HEK293 (cell line): ENCODE data around the gene DPYD.

Experiments used
- GLI4 ChIP-seq: fragments of 450-650 bp; formaldehyde crosslinking; IDR thresholded peaks from 2 replicates; pipeline ENCODE4 v1.5.1; 2016; ENCODE audit warnings: missing biosample characterization, missing genetic modification characterization
- KLF7 ChIP-seq: fragments of 450-650 bp; formaldehyde crosslinking; IDR thresholded peaks from 2 replicates; pipeline ENCODE4 v1.5.1; 2016; ENCODE audit warnings: missing biosample characterization, missing genetic modification characterization, borderline replicate concordance
- RBAK ChIP-seq: fragments of 450-650 bp; formaldehyde crosslinking; IDR thresholded peaks from 2 replicates; pipeline ENCODE4 v1.5.1; 2016; ENCODE audit warnings: missing biosample characterization, missing genetic modification characterization
- SP2 ChIP-seq: fragments of 450-650 bp; formaldehyde crosslinking; IDR thresholded peaks from 2 replicates; pipeline ENCODE4 v1.5.1; 2016; ENCODE audit warnings: missing biosample characterization, missing genetic modification characterization
- ZNF174 ChIP-seq: fragments of 450-650 bp; formaldehyde crosslinking; IDR thresholded peaks from 2 replicates; pipeline ENCODE4 v1.5.0; 2017; ENCODE audit warnings: missing biosample characterization, mild to moderate bottlenecking, missing genetic modification characterization
- ZNF24 ChIP-seq: fragments of 450-650 bp; formaldehyde crosslinking; IDR thresholded peaks from 2 replicates; pipeline ENCODE4 v1.5.1; 2016; ENCODE audit warnings: missing biosample characterization, missing genetic modification characterization
- ZNF341 ChIP-seq: fragments of 450-650 bp; formaldehyde crosslinking; IDR thresholded peaks from 2 replicates; pipeline ENCODE4; 2016; ENCODE audit warnings: low read depth, missing biosample characterization, missing genetic modification characterization
- TF ChIP-seq, protein P1 (sequence below): IDR thresholded peaks from 2 replicates; pipeline ENCODE4 v1.6.1; 2011; ENCODE audit warnings: mild to moderate bottlenecking, low read depth, low read length, borderline replicate concordance
- TF ChIP-seq, protein P2 (sequence below): fragments of 450-650 bp; formaldehyde crosslinking; IDR thresholded peaks from 2 replicates; pipeline ENCODE4 v1.5.1; 2016; ENCODE audit warnings: missing biosample characterization, missing genetic modification characterization
- TF ChIP-seq, protein P3 (sequence below): fragments of 450-650 bp; formaldehyde crosslinking; IDR thresholded peaks from 2 replicates; pipeline ENCODE4 v1.5.0; 2017; ENCODE audit warnings: missing biosample characterization, missing genetic modification characterization, borderline replicate concordance

DNA sequence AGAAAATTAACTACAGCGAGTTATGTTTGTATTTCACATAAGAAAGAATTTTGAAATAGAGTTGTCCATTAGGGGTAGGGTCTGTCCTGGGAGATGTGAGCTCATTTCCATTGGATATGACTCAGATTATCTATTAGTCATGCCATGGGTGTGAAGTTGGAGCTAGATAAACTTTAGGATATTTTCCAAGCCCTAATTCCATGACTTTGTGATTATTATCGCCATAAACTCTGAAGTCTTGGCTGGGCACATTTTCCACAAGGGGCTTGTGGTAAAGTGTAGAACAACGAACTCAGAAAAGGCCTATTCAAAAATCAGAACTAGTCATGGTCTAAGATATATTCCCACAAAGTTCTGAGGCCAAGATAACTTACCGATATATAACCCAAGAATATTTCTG is 396.6 kb downstream of the DPYD start:
- no peak for TF ChIP-seq SP2
- TF ChIP-seq ZNF24 (tag by site-specific recombination): no peak
- TF ChIP-seq ZNF174 (tag by site-specific recombination): no peak
- TF ChIP-seq, protein P1, sequence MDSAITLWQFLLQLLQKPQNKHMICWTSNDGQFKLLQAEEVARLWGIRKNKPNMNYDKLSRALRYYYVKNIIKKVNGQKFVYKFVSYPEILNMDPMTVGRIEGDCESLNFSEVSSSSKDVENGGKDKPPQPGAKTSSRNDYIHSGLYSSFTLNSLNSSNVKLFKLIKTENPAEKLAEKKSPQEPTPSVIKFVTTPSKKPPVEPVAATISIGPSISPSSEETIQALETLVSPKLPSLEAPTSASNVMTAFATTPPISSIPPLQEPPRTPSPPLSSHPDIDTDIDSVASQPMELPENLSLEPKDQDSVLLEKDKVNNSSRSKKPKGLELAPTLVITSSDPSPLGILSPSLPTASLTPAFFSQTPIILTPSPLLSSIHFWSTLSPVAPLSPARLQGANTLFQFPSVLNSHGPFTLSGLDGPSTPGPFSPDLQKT: no peak
- TF ChIP-seq, protein P2, sequence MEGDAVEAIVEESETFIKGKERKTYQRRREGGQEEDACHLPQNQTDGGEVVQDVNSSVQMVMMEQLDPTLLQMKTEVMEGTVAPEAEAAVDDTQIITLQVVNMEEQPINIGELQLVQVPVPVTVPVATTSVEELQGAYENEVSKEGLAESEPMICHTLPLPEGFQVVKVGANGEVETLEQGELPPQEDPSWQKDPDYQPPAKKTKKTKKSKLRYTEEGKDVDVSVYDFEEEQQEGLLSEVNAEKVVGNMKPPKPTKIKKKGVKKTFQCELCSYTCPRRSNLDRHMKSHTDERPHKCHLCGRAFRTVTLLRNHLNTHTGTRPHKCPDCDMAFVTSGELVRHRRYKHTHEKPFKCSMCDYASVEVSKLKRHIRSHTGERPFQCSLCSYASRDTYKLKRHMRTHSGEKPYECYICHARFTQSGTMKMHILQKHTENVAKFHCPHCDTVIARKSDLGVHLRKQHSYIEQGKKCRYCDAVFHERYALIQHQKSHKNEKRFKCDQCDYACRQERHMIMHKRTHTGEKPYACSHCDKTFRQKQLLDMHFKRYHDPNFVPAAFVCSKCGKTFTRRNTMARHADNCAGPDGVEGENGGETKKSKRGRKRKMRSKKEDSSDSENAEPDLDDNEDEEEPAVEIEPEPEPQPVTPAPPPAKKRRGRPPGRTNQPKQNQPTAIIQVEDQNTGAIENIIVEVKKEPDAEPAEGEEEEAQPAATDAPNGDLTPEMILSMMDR (tag by site-specific recombination): no peak
- TF ChIP-seq ZNF341 (tag by site-specific recombination): no peak
- TF ChIP-seq, protein P3, sequence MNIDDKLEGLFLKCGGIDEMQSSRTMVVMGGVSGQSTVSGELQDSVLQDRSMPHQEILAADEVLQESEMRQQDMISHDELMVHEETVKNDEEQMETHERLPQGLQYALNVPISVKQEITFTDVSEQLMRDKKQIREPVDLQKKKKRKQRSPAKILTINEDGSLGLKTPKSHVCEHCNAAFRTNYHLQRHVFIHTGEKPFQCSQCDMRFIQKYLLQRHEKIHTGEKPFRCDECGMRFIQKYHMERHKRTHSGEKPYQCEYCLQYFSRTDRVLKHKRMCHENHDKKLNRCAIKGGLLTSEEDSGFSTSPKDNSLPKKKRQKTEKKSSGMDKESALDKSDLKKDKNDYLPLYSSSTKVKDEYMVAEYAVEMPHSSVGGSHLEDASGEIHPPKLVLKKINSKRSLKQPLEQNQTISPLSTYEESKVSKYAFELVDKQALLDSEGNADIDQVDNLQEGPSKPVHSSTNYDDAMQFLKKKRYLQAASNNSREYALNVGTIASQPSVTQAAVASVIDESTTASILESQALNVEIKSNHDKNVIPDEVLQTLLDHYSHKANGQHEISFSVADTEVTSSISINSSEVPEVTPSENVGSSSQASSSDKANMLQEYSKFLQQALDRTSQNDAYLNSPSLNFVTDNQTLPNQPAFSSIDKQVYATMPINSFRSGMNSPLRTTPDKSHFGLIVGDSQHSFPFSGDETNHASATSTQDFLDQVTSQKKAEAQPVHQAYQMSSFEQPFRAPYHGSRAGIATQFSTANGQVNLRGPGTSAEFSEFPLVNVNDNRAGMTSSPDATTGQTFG (tag by site-specific recombination): no peak
- no peak for TF ChIP-seq KLF7
- no peak for TF ChIP-seq RBAK
- TF ChIP-seq GLI4 (tag by site-specific recombination): no peak
